Measurements from ENCODE around the gene VPREB3. TPM values are rescaled to one million over a fixed set of nuclear protein-coding genes. Genes with fewer than 3 reads are reported as not detected.
A peak's percentile ranks its signal among the peaks of the same experiment; 100 is the strongest.

VPREB3 gene
- total and polyA plus RNA-seq, 2 donors (not counting 1 experiment from before 2014, with no cell fraction given): not detected

DNA sequence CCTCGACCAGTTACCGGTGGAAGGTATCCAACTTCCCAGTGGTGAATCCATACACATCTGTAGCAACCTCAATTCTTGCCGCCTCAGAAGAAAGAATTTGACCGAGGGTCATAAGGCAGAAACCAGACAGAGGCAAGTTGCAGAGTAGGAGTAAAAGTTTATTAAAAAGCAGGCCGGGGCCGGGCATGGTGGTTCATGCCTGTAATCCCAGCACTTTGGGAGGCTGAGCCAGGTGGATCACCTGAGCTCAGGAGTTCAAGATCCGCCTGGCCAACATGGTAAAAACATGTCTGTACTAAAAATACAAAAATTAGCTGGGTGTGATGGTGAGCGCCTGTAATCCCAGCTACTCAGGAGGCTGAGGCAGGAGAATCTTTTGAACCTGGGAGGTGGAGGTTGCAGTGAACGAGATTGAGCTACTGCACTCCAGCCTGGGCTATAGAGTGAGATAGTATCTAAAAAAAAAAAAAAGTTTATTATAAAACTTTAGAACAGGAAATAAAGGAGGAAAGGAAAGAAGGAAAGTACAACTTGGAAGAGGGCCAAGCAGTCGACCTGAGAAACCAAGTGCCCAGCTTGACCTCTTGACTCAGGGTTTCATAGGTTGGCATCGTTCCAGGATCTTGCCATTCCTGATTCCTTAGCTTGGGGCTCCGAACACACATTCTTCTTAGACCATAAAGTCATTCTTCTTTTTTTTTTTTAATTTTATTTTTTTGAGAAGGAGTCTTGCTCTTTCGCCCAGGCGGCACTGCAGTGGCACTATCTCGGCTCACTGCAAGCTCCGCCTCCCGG lies 35.7 kb downstream of the VPREB3 start:
- Histone ChIP-seq H3K36me3 (ENCODE audit: control insufficient read depth, insufficient read depth, low read length) (no peaks in the 10 kb centered on the region), H3K9me3 (ENCODE audit: control insufficient read depth, insufficient read depth, low read depth, low read length) (no peaks in the 10 kb centered on the region), H3K9ac (ENCODE audit: insufficient read depth, low read length) (no peak overlapping the region), H3K27ac (ENCODE audit: insufficient read depth, low read length) (no peak overlapping the region), H3K4me3 (replicated peaks in 1 of 4; ENCODE audit: control extremely low read depth in 1 of 4, insufficient read depth in 1 of 4, low read depth in 3 of 4, low read length in 4 of 4) (no peak overlapping the region), H4K20me1 (ENCODE audit: control insufficient read depth, extremely low read depth, insufficient read depth, low read length) (no peaks in the 10 kb centered on the region), H2AFZ (ENCODE audit: low read length) (no peak overlapping the region), H3K79me2 (ENCODE audit: control insufficient read depth, insufficient read depth, low read length) (peaks cover 4% of the 10 kb centered on the region), H3K27me3 (ENCODE audit: control insufficient read depth, insufficient read depth, low read length) (no peaks in the 10 kb centered on the region), H3K4me2 (ENCODE audit: extremely low read depth, insufficient read depth, low read length) (no peak overlapping the region), H3K4me1 (ENCODE audit: control insufficient read depth, extremely low read depth, insufficient read depth, low read length) (no peaks in the 10 kb centered on the region)
- DNase-seq (ENCODE audit: low read depth in 2 of 2): no peak
- TF ChIP-seq, protein P1, sequence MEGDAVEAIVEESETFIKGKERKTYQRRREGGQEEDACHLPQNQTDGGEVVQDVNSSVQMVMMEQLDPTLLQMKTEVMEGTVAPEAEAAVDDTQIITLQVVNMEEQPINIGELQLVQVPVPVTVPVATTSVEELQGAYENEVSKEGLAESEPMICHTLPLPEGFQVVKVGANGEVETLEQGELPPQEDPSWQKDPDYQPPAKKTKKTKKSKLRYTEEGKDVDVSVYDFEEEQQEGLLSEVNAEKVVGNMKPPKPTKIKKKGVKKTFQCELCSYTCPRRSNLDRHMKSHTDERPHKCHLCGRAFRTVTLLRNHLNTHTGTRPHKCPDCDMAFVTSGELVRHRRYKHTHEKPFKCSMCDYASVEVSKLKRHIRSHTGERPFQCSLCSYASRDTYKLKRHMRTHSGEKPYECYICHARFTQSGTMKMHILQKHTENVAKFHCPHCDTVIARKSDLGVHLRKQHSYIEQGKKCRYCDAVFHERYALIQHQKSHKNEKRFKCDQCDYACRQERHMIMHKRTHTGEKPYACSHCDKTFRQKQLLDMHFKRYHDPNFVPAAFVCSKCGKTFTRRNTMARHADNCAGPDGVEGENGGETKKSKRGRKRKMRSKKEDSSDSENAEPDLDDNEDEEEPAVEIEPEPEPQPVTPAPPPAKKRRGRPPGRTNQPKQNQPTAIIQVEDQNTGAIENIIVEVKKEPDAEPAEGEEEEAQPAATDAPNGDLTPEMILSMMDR (conservative IDR thresholded peaks at IDR 0.05 in 1 of 2, IDR thresholded peaks at IDR 0.05 in 1 of 2; ENCODE audit: low read depth in 1 of 2, low read length in 2 of 2): no peak
- TF ChIP-seq EZH2 (IDR thresholded peaks at IDR 0.05; ENCODE audit: low read length, missing control alignments): no peak

DNA sequence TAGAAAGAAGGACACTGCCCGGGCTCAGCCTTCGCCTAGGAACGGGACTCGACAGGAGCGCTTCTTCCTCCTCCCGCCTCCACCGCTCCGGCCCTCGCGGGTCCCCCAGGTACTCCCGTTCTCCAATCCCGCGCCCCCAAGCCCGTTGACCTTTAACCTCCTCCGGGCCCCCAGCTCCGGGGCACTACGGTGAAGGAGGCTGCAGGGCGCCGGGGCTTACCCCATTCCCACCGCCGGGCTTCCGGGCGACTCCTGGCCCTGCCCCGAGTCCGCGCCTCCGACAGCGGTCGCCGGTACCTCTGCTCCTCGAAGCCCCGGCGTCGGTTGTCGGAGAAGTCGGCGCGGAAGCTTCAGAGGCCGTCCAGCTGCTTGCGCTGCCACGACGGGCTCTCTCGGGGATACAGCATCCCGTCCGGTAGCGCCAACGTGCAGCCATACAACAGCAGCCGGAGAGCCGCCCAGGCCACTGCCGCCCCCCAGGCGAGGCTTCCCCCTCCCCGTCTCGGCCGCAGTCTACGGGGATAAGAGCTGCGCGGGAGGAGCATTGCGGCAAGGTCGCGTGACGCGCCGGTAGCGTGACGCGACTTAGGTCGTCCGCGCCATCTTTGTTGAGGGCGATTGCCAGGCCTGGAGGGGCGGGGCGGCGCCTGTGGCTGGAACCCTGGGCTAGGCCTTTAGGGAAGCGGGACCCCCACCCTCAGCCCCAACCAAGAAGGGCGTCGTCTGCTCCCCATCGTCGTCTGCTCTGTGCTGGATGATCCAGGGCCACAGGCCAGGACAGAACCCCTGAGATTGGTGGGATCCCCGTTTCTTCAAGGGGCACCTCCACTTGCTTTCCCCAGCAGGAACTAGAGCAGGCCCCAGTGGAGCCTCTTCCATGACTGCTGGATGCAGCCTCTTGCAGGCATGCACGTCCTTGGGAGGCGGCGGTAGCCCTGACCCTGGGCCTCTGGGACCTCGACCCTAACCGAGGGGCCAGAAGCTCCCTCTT lies 37.1 kb downstream of the VPREB3 start:
- H3K4me1 ChIP-seq (ENCODE audit: control insufficient read depth, extremely low read depth, insufficient read depth, low read length): no peaks in the 10 kb centered on the region
- H3K27ac ChIP-seq (ENCODE audit: insufficient read depth, low read length): peak overlapping the region; percentile 66
- no peaks in the 10 kb centered on the region for H3K27me3 ChIP-seq (ENCODE audit: control insufficient read depth, insufficient read depth, low read length)
- H4K20me1 ChIP-seq (ENCODE audit: control insufficient read depth, extremely low read depth, insufficient read depth, low read length): no peaks in the 10 kb centered on the region
- peak overlapping the region; percentile 66 for H3K4me2 ChIP-seq (ENCODE audit: extremely low read depth, insufficient read depth, low read length)
- H3K9ac ChIP-seq (ENCODE audit: insufficient read depth, low read length): peak overlapping the region; percentile 79
- peak; percentile 86 to 89 for DNase-seq (ENCODE audit: low read depth in 2 of 2)
- TF ChIP-seq EZH2 (IDR thresholded peaks at IDR 0.05; ENCODE audit: low read length, missing control alignments): no peak
- TF ChIP-seq, protein P1 (conservative IDR thresholded peaks at IDR 0.05 in 1 of 2, IDR thresholded peaks at IDR 0.05 in 1 of 2; ENCODE audit: low read depth in 1 of 2, low read length in 2 of 2): no peak
- peak overlapping the region; percentile 92 for H2AFZ ChIP-seq (ENCODE audit: low read length)
- no peaks in the 10 kb centered on the region for H3K9me3 ChIP-seq (ENCODE audit: control insufficient read depth, insufficient read depth, low read depth, low read length)
- no peaks in the 10 kb centered on the region for H3K36me3 ChIP-seq (ENCODE audit: control insufficient read depth, insufficient read depth, low read length)
- peaks cover 4% of the 10 kb centered on the region for H3K79me2 ChIP-seq (ENCODE audit: control insufficient read depth, insufficient read depth, low read length)
- peak overlapping the region; percentile 73 to 86 (median 79) for H3K4me3 ChIP-seq (replicated peaks in 1 of 4; ENCODE audit: control extremely low read depth in 1 of 4, insufficient read depth in 1 of 4, low read depth in 3 of 4, low read length in 4 of 4)
